ENCODE results near the gene ADGRB3. TPM values are rescaled to one million over a fixed set of nuclear protein-coding genes. Genes with fewer than 3 reads are reported as not detected.

ADGRB3 gene
- total RNA-seq, 2 experiments from 2014 or later, result not detected

DNA sequence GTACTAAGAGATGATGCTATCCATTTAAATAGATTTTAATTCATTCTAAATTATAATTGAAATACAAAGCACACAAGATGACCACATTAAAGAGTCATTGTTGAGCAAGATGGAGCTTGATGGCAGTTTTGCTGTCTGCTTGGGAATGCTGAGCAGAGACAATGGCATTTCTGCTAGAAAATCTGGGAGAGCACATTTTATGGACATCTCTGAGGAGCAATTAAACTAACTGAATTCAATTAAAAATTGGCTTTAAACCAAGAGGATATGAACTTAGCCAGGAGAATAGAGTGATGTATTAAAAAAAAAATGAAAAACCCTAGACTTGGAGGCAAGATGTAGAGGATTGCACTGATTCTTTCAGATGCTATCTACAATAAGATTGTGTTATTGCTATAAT is 19.1 kb upstream of the ADGRB3 start:
- DNase-seq (ENCODE audit: low spot score), result no peak
- H3K9me2 ChIP-seq (ENCODE audit: insufficient read depth, low read length), result no peaks in the 10 kb centered on the region
- intact Hi-C loops (cut with micrococcal nuclease; ENCODE audit: unreplicated experiment), result no loop called here
- no peak overlapping the region for H3K27ac ChIP-seq (ENCODE audit: low read depth, low read length, poor library complexity, severe bottlenecking)
- ChIA-PET CTCF (ENCODE audit: unreplicated experiment) (no interaction called here), POLR2A (no interaction called here)
- H3K4me2 ChIP-seq (ENCODE audit: low read length), result no peak overlapping the region
- BruUV-seq (replicated peaks), result no TSS peak
- no peaks in the 10 kb centered on the region for H4K20me1 ChIP-seq (ENCODE audit: insufficient read depth, low read length)
- H3K36me3 ChIP-seq (ENCODE audit: insufficient read depth, low read length), result no peaks in the 10 kb centered on the region
- TF ChIP-seq, protein P1, sequence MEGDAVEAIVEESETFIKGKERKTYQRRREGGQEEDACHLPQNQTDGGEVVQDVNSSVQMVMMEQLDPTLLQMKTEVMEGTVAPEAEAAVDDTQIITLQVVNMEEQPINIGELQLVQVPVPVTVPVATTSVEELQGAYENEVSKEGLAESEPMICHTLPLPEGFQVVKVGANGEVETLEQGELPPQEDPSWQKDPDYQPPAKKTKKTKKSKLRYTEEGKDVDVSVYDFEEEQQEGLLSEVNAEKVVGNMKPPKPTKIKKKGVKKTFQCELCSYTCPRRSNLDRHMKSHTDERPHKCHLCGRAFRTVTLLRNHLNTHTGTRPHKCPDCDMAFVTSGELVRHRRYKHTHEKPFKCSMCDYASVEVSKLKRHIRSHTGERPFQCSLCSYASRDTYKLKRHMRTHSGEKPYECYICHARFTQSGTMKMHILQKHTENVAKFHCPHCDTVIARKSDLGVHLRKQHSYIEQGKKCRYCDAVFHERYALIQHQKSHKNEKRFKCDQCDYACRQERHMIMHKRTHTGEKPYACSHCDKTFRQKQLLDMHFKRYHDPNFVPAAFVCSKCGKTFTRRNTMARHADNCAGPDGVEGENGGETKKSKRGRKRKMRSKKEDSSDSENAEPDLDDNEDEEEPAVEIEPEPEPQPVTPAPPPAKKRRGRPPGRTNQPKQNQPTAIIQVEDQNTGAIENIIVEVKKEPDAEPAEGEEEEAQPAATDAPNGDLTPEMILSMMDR (conservative IDR thresholded peaks at IDR 0.05; ENCODE audit: low read length), result no peak
- no peak for TF ChIP-seq EZH2phosphoT487 (IDR thresholded peaks at IDR 0.05; ENCODE audit: borderline replicate concordance, low read depth, low read length)
- no peaks in the 10 kb centered on the region for H3K79me2 ChIP-seq (ENCODE audit: insufficient read depth, low read depth, low read length)
- no peak overlapping the region for H3K4me3 ChIP-seq (ENCODE audit: low read depth, low read length, poor library complexity, severe bottlenecking)
- no peak overlapping the region for H2AFZ ChIP-seq (ENCODE audit: low read length)
- no peaks in the 10 kb centered on the region for H3K4me1 ChIP-seq (ENCODE audit: insufficient read depth, low read length, poor library complexity, severe bottlenecking)
- no peaks in the 10 kb centered on the region for H3K9me3 ChIP-seq (ENCODE audit: low read length)

DNA sequence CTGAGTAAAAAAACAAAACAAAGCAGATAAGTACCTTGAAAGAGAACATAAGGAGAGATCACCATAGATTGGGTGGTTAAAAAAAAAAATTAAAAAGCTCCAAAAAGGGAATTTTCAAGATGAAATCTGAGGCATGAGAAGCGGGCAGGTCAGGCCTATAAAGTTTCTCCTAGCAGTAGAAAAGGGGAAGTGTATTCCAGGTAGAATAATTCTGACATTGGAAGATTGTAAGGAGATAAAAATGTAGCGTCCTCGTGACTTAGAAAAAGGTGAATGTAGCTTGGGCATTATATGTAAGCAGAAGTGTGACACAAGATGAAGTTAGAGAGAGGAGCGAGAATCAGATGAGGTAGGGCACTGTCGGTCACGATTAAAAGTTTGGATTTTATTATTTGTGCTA is 9.1 kb upstream of the ADGRB3 start:
- H3K4me3 ChIP-seq (ENCODE audit: low read depth, low read length, poor library complexity, severe bottlenecking), result no peak overlapping the region
- H3K4me1 ChIP-seq (ENCODE audit: insufficient read depth, low read length, poor library complexity, severe bottlenecking), result no peaks in the 10 kb centered on the region
- no peak overlapping the region for H3K27ac ChIP-seq (ENCODE audit: low read depth, low read length, poor library complexity, severe bottlenecking)
- DNase-seq (ENCODE audit: low spot score), result no peak
- H3K9me3 ChIP-seq (ENCODE audit: low read length), result no peaks in the 10 kb centered on the region
- H3K79me2 ChIP-seq (ENCODE audit: insufficient read depth, low read depth, low read length), result no peaks in the 10 kb centered on the region
- BruUV-seq (replicated peaks), result no TSS peak
- ChIA-PET POLR2A (interaction anchor here (0.6 kb wide), 1 partner anchor 560 kb away, joined by 3 read pairs; no protein-coding TSS in a partner anchor), CTCF (ENCODE audit: unreplicated experiment) (no interaction called here)
- no peak overlapping the region for H3K4me2 ChIP-seq (ENCODE audit: low read length)
- no peaks in the 10 kb centered on the region for H4K20me1 ChIP-seq (ENCODE audit: insufficient read depth, low read length)
- intact Hi-C loops (cut with micrococcal nuclease; ENCODE audit: unreplicated experiment), result no loop called here
- no peak for TF ChIP-seq EZH2phosphoT487 (IDR thresholded peaks at IDR 0.05; ENCODE audit: borderline replicate concordance, low read depth, low read length)
- TF ChIP-seq, protein P1 (conservative IDR thresholded peaks at IDR 0.05; ENCODE audit: low read length), result no peak
- no peak overlapping the region for H2AFZ ChIP-seq (ENCODE audit: low read length)
- H3K36me3 ChIP-seq (ENCODE audit: insufficient read depth, low read length), result no peaks in the 10 kb centered on the region
- no peaks in the 10 kb centered on the region for H3K9me2 ChIP-seq (ENCODE audit: insufficient read depth, low read length)

DNA sequence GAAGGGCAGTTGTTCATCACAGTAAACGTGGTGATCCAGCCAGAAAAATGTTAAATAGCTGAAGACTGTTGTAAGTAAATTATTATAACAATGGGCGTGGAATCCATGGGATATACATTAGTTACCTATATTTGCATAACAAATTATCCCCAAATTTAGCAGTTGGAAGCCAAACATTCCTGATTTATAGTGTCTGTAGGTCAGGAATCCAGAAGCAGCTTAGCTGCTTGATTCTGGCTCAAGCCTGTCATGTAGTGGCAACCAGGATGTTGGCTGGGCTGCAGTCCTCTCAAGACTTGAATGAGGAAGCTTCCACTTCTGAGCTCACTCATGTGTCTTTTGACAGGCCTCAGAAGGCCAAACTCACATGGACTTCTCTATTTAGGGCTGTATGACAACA is 6.9 kb upstream of the ADGRB3 start:
- no peak for DNase-seq (ENCODE audit: low spot score)
- TF ChIP-seq EZH2phosphoT487 (IDR thresholded peaks at IDR 0.05; ENCODE audit: borderline replicate concordance, low read depth, low read length), result no peak
- TF ChIP-seq, protein P1 (conservative IDR thresholded peaks at IDR 0.05; ENCODE audit: low read length), result no peak
- intact Hi-C loops (cut with micrococcal nuclease; ENCODE audit: unreplicated experiment), result no loop called here
- BruUV-seq (replicated peaks), result no TSS peak
- H3K79me2 ChIP-seq (ENCODE audit: insufficient read depth, low read depth, low read length), result no peaks in the 10 kb centered on the region
- POLR2A ChIA-PET, result no interaction called here
- no peaks in the 10 kb centered on the region for H3K36me3 ChIP-seq (ENCODE audit: insufficient read depth, low read length)
- H3K4me1 ChIP-seq (ENCODE audit: insufficient read depth, low read length, poor library complexity, severe bottlenecking), result no peaks in the 10 kb centered on the region
- no peak overlapping the region for H3K27ac ChIP-seq (ENCODE audit: low read depth, low read length, poor library complexity, severe bottlenecking)
- no peaks in the 10 kb centered on the region for H3K9me3 ChIP-seq (ENCODE audit: low read length)
- no peaks in the 10 kb centered on the region for H4K20me1 ChIP-seq (ENCODE audit: insufficient read depth, low read length)
- CTCF ChIA-PET (ENCODE audit: unreplicated experiment), result no interaction called here
- no peak overlapping the region for H2AFZ ChIP-seq (ENCODE audit: low read length)
- H3K4me2 ChIP-seq (ENCODE audit: low read length), result no peak overlapping the region
- no peak overlapping the region for H3K4me3 ChIP-seq (ENCODE audit: low read depth, low read length, poor library complexity, severe bottlenecking)
- no peaks in the 10 kb centered on the region for H3K9me2 ChIP-seq (ENCODE audit: insufficient read depth, low read length)

Data from OCI-LY7 (cell line).